RWPE1 (cell line): ENCODE data around the gene ILK.

Experiments
- CTCF ChIA-PET: fragments of 350-600 bp; sonication (Branson Sonifier 250); formaldehyde crosslinking; extraction: SDS; loops from one replicate; lab custom pipeline; 2021; lab: Yijun Ruan, JAX
- POLR2A ChIA-PET: fragments of 400-600 bp; formaldehyde crosslinking; extraction: SDS; loops from one replicate; lab custom pipeline; 2020; ENCODE audit warnings: antibody characterized with exemption; ENCODE audit not compliant: low non-redundant PET; lab: Yijun Ruan, JAX
- DNase-seq: peaks from one replicate; pipeline ENCODE4 v3.0.0; 2012; ENCODE audit warnings: low spot score
- H3K27ac ChIP-seq: fragments of 450-650 bp; 2 replicates; pipeline ENCODE4 v1.5.1; 2017
- CTCF ChIP-seq: fragments of 450-650 bp; conservative IDR thresholded peaks from 2 replicates; pipeline ENCODE4 v1.5.1; 2017; ENCODE audit warnings: low read depth, mild to moderate bottlenecking

Gene ILK

GRCh38 chr11:6559369-6559768 is 44.2 kb upstream of the ILK start:
- H3K27ac ChIP-seq, result no peak overlapping the region
- TF ChIP-seq CTCF, result no peak
- no peak for DNase-seq
- CTCF ChIA-PET, result no interaction called here
- POLR2A ChIA-PET, result no interaction called here

- no peak for TF ChIP-seq CTCF
- CTCF ChIA-PET, result no interaction called here
- POLR2A ChIA-PET, result no interaction called here
- H3K27ac ChIP-seq, result no peak overlapping the region
- DNase-seq, result no peak
Observed at GRCh38 chr11:6561288-6561687, 42.3 kb upstream of the ILK start.

GRCh38 chr11:6563121-6563619 is 40.4 kb upstream of the ILK start:
- TF ChIP-seq CTCF, result no peak
- CTCF ChIA-PET, result interaction anchor here (1.3 kb wide), 1 partner anchor 32 kb away, joined by 3 read pairs; no protein-coding TSS in a partner anchor
- no peak for DNase-seq
- no peak overlapping the region for H3K27ac ChIP-seq
- POLR2A ChIA-PET, result no interaction called here

- ChIA-PET POLR2A (no interaction called here), CTCF (interaction anchor here (1.3 kb wide), 1 partner anchor 33 kb away, joined by 3 read pairs; no protein-coding TSS in a partner anchor)
- no peak for DNase-seq
- no peak overlapping the region for H3K27ac ChIP-seq
- no peak for TF ChIP-seq CTCF
Observed at GRCh38 chr11:6563667-6564066, 39.9 kb upstream of the ILK start.

GRCh38 chr11:6565325-6565724 is 38.2 kb upstream of the ILK start:
- CTCF ChIA-PET, result no interaction called here
- no peak for DNase-seq
- no peak overlapping the region for H3K27ac ChIP-seq
- POLR2A ChIA-PET, result no interaction called here
- no peak for TF ChIP-seq CTCF

GRCh38 chr11:6565988-6566703 is 37.4 kb upstream of the ILK start:
- TF ChIP-seq CTCF, result no peak
- ChIA-PET CTCF (interaction anchor here (0.5 kb wide), 1 partner anchor 17 kb away, joined by 3 read pairs; no protein-coding TSS in a partner anchor), POLR2A (no interaction called here)

More at GRCh38 chr11:6565988-6566703, 37.4 kb upstream of the ILK start:
- no peak overlapping the region for H3K27ac ChIP-seq
- no peak for DNase-seq
